DOHH2 (cell line): Measurements from ENCODE around the gene DNER.

Experiments used
- EZH2phosphoT487 ChIP-seq: fragments of 200-600 bp; sonication (generic); IDR thresholded peaks from 2 replicates; pipeline ENCODE4 v1.6.1; 2017; ENCODE audit warnings: borderline replicate concordance, mild to moderate bottlenecking, antibody characterized with exemption, low read length, moderate library complexity, mixed read lengths
- TF ChIP-seq, protein P1 (sequence below): fragments of 200-600 bp; sonication (generic); IDR thresholded peaks from one replicate; pipeline ENCODE4 v1.5.1; 2014; ENCODE audit warnings: antibody characterized with exemption, mild to moderate bottlenecking, low read depth, low read length; ENCODE audit not compliant: poor library complexity, severe bottlenecking

DNA sequence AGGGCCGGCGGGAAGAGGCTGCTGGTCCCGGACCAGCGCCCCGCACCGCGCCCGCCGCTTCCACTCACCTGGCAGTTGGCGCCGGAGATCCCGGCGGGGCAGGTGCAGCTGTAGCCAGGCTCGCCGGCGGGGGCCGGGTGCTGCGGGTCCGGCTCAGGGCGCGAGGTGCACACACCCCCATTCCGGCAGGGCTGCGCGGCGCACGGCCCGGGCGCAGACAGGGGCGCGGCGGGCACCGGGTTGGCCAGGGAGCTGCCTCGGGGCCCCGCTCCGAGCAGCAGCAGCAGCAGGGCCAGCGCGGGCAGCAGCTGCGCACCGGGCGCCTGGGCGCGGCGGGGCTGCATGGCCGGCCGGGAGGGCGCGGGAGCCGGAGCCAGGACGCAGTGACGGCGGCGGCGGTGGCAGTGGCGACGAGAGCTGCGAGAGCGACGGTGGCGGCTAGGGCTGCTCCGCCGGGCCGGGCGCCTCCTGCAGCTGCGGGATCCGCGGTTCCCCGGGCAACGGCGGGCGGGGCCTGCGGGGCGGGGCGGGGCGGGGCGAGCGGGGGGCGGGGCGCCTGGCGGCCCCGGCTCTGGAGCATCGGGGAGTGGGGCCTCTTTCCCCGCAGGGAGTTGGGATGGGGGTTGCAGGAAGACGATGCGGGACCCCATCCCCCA lies at the start of gene DNER:
- TF ChIP-seq, protein P1, sequence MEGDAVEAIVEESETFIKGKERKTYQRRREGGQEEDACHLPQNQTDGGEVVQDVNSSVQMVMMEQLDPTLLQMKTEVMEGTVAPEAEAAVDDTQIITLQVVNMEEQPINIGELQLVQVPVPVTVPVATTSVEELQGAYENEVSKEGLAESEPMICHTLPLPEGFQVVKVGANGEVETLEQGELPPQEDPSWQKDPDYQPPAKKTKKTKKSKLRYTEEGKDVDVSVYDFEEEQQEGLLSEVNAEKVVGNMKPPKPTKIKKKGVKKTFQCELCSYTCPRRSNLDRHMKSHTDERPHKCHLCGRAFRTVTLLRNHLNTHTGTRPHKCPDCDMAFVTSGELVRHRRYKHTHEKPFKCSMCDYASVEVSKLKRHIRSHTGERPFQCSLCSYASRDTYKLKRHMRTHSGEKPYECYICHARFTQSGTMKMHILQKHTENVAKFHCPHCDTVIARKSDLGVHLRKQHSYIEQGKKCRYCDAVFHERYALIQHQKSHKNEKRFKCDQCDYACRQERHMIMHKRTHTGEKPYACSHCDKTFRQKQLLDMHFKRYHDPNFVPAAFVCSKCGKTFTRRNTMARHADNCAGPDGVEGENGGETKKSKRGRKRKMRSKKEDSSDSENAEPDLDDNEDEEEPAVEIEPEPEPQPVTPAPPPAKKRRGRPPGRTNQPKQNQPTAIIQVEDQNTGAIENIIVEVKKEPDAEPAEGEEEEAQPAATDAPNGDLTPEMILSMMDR, result no peak
- peak; percentile 14; the same call in 1 of the 2 replicates for TF ChIP-seq EZH2phosphoT487
